ENCODE results near the gene MAN1C1.

The MAN1C1 gene

GRCh38 chr1:25765136-25765922, 148.7 kb downstream of the MAN1C1 start:
- DNase-seq (ENCODE audit: low spot score): no peak

- DNase-seq (ENCODE audit: low spot score): no peak
Observed at GRCh38 chr1:25765923-25766589, 149.5 kb downstream of the MAN1C1 start.

- no peak for DNase-seq (ENCODE audit: low spot score)
Observed at GRCh38 chr1:25766721-25767436, 150.3 kb downstream of the MAN1C1 start.

GRCh38 chr1:25767437-25767770, 150.8 kb downstream of the MAN1C1 start:
- no peak for DNase-seq (ENCODE audit: low spot score)

GRCh38 chr1:25768999-25769398, 152.4 kb downstream of the MAN1C1 start:
- no peak for DNase-seq (ENCODE audit: low spot score)

- no peak for DNase-seq (ENCODE audit: low spot score)
Observed at GRCh38 chr1:25769625-25770383, 153.2 kb downstream of the MAN1C1 start.

GRCh38 chr1:25770541-25771220, 154.1 kb downstream of the MAN1C1 start:
- no peak for DNase-seq (ENCODE audit: low spot score)

GRCh38 chr1:25771221-25772114, 154.9 kb downstream of the MAN1C1 start:
- DNase-seq (ENCODE audit: low spot score): no peak

- no peak for DNase-seq (ENCODE audit: low spot score)
Observed at GRCh38 chr1:25772164-25772563, 155.6 kb downstream of the MAN1C1 start.

- no peak for DNase-seq (ENCODE audit: low spot score)
Observed at GRCh38 chr1:25772692-25773245, 156.2 kb downstream of the MAN1C1 start.

GRCh38 chr1:25773441-25774125, 157.0 kb downstream of the MAN1C1 start:
- DNase-seq (ENCODE audit: low spot score): no peak

- DNase-seq (ENCODE audit: low spot score): no peak
Observed at GRCh38 chr1:25774206-25774803, 157.7 kb downstream of the MAN1C1 start.

GRCh38 chr1:25774921-25775771, 158.6 kb downstream of the MAN1C1 start:
- no peak for DNase-seq (ENCODE audit: low spot score)

- DNase-seq (ENCODE audit: low spot score): no peak
Observed at GRCh38 chr1:25779388-25779787, 162.8 kb downstream of the MAN1C1 start.

GRCh38 chr1:25779894-25780293, 163.3 kb downstream of the MAN1C1 start:
- no peak for DNase-seq (ENCODE audit: low spot score)

- no peak for DNase-seq (ENCODE audit: low spot score)
Observed at GRCh38 chr1:25780318-25781129, 163.9 kb downstream of the MAN1C1 start.

- DNase-seq (ENCODE audit: low spot score): no peak
Observed at GRCh38 chr1:25781130-25781433, 164.5 kb downstream of the MAN1C1 start.
